Kidney epithelial cell (primary cell): ENCODE data around the gene CCDC87. TPM values are rescaled to one million over a fixed set of nuclear protein-coding genes. Genes with fewer than 3 reads are reported as not detected.

Source experiments
- DNase-seq: peaks from one replicate; pipeline ENCODE4 v3.0.0-alpha.2; 2010; ENCODE audit warnings: low read depth
- H3K27me3 ChIP-seq: 2 replicates; pipeline ENCODE4 v1.6.0; 2011; ENCODE audit warnings: low read length; ENCODE audit not compliant: control insufficient read depth, insufficient read depth
- H3K36me3 ChIP-seq: 2 replicates; pipeline ENCODE4 v1.5.1; 2011; ENCODE audit warnings: low read length; ENCODE audit not compliant: control insufficient read depth, insufficient read depth
- H3K4me3 ChIP-seq: 2 replicates; pipeline ENCODE4 v1.5.1; 2011; ENCODE audit warnings: low read depth, mild to moderate bottlenecking, control low read depth, low read length
- total RNA-seq: library from RNA; depleted of rRNA; stranded (reverse); fragments of >200 nt; gene quantifications from 2 replicates; pipeline ENCODE4 v1.2.3, GENCODE V29; 2015
- TF ChIP-seq, protein P1 (sequence below): IDR thresholded peaks from 2 replicates; pipeline ENCODE4 v1.5.1; 2011; ENCODE audit warnings: mild to moderate bottlenecking, moderate library complexity, low read length, control low read depth, inconsistent platforms; ENCODE audit not compliant: insufficient read depth, poor library complexity, severe bottlenecking

CCDC87 gene
- total RNA-seq, 1 donor from 2014 or later: 0.58 TPM

DNA sequence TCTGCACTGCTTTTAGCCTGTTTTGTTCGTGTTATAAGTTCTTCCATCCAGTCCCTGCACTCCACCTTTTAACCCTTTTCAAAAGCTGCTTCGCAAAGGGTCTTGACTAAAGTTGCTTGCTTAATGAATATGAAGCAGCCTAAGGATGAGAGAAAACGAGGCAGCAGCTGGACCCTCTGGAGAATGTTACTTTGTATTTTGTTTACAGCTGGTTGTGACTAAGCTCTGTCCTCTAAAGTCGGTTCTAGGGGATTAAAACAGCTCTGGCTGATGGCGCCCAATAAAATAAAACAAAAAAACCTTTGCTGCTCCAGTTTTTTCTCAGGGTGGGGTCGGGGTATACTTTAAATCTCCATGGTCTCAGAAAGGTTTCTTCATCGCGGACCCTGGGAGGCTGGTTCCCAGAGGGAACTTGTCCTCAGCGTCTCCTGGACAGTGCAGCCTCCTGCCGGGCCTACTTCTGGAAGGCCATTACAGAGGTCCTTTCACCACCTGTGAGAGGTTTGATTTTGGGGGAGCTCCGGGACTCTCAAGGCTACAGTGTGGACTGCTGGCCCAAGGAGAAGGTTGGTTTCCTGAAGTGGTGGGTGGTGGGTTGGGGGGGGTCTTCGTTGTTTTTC is 44.8 kb upstream of the CCDC87 start:
- DNase-seq: no peak
- Histone ChIP-seq H3K36me3 (no peaks in the 10 kb centered on the region), H3K4me3 (peak overlapping the region; percentile 31), H3K27me3 (no peaks in the 10 kb centered on the region)
- TF ChIP-seq, protein P1, sequence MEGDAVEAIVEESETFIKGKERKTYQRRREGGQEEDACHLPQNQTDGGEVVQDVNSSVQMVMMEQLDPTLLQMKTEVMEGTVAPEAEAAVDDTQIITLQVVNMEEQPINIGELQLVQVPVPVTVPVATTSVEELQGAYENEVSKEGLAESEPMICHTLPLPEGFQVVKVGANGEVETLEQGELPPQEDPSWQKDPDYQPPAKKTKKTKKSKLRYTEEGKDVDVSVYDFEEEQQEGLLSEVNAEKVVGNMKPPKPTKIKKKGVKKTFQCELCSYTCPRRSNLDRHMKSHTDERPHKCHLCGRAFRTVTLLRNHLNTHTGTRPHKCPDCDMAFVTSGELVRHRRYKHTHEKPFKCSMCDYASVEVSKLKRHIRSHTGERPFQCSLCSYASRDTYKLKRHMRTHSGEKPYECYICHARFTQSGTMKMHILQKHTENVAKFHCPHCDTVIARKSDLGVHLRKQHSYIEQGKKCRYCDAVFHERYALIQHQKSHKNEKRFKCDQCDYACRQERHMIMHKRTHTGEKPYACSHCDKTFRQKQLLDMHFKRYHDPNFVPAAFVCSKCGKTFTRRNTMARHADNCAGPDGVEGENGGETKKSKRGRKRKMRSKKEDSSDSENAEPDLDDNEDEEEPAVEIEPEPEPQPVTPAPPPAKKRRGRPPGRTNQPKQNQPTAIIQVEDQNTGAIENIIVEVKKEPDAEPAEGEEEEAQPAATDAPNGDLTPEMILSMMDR: no peak

DNA sequence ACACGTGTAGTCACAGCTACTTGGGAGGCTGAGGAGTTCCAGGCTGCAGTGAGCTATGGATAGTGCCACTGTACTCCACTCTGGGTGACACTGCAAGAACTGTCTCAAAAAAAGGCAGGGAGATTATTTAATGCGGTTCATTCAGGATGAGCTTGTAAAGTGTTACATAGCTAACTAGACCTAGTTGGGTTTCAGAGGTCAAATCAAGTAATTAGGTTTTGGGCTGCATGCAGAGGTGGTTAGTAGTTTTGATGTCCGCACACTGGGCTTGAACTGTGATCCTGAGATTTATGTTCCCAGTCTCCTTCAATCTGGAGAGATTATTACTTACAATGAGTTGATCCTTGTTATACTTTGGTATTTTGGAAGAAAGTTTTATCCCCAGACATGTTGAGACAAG is 43.5 kb upstream of the CCDC87 start:
- no peak for DNase-seq
- TF ChIP-seq, protein P1: no peak
- H3K36me3 ChIP-seq: no peaks in the 10 kb centered on the region
- no peaks in the 10 kb centered on the region for H3K27me3 ChIP-seq
- no peak overlapping the region for H3K4me3 ChIP-seq

DNA sequence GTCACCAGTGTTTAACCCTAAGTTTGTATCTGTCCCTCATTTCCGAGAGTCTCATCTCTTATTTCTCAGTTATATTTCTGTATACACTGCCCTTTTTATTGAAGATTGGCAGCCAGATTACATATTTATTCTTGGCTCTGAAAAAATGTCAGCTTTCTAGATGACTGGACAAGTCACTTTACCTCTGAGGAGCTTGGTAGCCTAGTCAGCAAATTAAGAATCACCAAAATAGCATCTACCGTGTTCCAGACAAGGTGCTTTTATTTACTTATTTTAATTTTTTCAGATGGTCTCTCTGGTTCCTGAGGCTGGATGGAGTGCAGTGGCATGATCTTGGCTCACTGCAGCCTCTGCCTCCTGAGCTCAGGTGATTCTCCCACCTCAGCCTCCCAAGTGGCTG is 40.1 kb upstream of the CCDC87 start:
- Histone ChIP-seq H3K27me3 (no peaks in the 10 kb centered on the region), H3K36me3 (peaks cover 2% of the 10 kb centered on the region), H3K4me3 (no peak overlapping the region)
- TF ChIP-seq, protein P1: no peak
- DNase-seq: no peak

DNA sequence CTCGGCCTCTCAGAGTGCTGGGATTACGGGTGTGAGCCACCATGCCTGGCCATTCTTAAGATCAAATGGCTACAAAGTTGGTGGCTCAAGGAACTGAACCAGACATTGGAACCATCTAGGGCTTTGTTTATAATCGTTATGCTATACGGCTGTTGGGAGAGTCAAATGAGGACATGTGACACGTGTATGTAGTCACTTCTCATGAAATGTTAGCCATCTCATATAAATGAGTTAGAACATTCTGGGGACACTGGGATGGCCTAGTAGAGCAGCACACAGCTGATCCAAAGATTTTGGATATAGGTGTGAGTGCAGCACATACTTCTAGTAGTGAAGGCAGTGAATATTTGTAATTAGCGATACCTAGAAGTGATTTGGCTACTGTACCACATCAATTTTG is 39.0 kb upstream of the CCDC87 start:
- peaks cover 5% of the 10 kb centered on the region for H3K36me3 ChIP-seq
- no peak overlapping the region for H3K4me3 ChIP-seq
- no peak for DNase-seq
- no peaks in the 10 kb centered on the region for H3K27me3 ChIP-seq
- TF ChIP-seq, protein P1: no peak

DNA sequence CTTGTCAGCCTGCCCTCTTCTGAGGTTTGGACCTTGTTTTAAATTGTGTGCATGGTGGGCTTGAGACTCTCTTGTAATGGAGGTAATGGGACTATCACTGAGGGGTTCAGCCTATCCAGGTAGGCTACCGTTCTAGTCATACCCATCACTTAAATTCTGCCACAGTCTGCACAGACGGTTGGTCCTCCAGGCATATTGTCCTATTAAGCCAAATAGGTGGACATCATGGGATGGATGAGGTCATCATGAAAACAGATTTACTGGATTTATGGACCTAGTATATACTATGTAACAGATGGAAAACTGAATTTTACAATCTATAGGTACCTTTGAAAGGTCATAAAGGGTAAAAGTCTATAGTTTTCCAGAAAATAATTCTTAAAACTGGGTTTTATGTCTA is 36.5 kb upstream of the CCDC87 start:
- TF ChIP-seq, protein P1: no peak
- H3K36me3 ChIP-seq: peaks cover 16% of the 10 kb centered on the region
- no peak for DNase-seq
- H3K27me3 ChIP-seq: no peaks in the 10 kb centered on the region
- no peak overlapping the region for H3K4me3 ChIP-seq

DNA sequence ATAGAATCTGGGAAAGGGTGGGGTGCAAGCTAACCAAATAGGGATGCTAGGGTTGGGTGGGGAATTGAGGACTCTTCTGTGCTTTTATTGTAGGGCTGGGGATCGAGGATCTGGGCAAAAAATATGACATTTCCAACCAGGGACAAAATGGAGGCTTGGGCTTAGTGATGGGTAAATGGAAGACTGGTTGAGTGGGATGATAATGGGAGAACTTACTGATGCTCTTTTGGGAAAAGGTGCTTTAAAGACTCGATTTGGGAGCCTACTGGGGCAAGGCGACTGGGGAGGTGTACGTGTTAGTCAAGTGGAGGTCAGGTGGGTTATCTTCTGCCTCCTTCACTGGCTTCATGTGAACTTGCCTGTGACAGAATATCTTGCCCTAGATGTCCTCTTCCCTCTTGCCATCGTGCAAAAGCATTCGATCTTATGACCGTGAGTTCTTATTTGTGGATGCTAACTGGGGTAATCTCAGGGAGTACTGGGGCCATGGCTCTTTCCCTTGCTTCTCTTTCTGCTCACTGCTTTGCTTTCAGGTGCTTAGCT is 35.3 kb upstream of the CCDC87 start:
- Histone ChIP-seq H3K27me3 (no peaks in the 10 kb centered on the region), H3K36me3 (peaks cover 16% of the 10 kb centered on the region), H3K4me3 (no peak overlapping the region)
- no peak for DNase-seq
- TF ChIP-seq, protein P1: no peak
